Fibroblast of skin of back (primary cell): ENCODE measurements around the gene LRRFIP1.
"Not testable (repeated sequence)": the region's sequence is repeated elsewhere in the genome, so short reads cannot be mapped to it uniquely, and the experiment has no call there.

ENCODE experiments used
- DNase-seq: peaks from one replicate; pipeline ENCODE4 v3.0.0-alpha.2; 2013

The LRRFIP1 gene

GRCh38 chr2:237745250-237745613 lies 117.8 kb downstream of the LRRFIP1 start:
- DNase-seq: no peak

DNA sequence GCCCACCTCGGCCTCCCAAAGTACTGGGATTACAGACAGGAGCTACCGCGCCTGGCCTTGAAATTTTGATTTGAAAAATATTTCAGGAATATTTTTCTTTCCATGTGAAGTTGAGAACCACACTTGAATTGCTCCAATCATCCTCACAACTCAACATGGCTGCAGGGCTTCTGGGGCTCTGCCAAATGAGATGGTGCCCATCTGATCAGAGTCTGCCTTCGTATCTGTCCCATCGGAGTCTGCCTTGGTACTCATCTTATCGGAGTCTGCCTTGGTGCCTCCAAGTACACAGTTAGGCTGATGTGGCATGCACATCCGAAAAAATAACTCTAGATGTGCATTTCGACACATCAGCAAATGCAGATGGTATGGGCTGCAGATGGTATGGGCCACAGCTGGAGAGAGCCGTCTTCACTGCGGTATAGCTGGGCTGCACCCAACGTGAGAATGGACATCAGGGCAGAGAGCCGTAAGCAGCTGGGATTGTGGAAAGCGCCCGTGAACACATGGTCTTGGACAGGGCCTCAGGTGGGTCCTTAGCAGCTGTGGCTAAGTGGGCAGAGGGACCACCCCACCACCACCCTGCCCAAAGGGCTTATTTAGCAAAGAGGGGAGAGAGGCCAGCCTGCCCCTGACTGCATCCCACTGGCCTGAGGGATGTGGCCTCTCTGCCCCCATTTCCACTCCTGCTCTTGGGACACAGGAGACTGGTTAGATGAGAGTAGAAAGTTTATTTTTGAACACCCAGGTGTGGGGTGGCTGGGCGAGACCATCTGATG lies 119.1 kb downstream of the LRRFIP1 start:
- no peak for DNase-seq

- no peak for DNase-seq
Observed at GRCh38 chr2:237747189-237747588, 119.8 kb downstream of the LRRFIP1 start.

DNA sequence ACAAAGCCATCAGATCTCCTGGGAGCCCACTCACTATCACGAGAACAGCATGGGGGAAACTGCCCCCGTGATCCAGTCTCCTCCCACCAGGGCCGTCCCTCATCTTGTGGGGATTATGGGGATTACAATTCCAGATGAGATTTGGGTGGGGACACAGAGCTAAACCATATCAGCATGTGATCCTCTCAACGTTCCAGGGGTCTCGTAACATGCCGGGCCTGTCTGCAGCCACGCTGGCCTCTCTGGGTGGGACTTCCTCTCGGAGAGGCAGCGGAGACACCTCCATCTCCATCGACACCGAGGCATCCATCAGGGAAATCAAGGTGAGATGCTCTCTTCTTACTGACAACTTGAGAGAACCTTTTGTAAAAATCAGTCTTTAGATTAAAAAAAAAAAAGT lies 121.6 kb downstream of the LRRFIP1 start:
- no peak for DNase-seq

DNA sequence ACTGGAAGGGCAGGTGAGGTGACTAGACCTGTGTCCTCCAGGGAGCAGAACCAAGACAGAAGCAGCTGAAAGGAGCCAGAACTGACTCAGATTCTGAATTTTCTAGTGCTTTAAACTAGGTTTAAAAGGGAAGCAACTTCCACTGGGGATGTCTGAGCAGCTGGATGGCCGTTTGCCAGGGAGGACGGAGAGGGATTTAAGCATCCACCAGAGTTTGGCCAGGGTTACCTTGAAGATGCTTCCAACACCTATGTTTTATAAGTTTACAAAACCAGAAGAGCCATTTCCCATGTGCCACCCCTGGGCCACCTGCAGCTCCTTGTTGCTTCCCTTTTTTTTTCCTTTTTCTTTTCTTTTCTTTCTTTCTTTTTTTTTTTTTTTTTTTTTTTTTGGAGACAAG lies 122.6 kb downstream of the LRRFIP1 start:
- DNase-seq: no peak

GRCh38 chr2:237750441-237750840 lies 123.1 kb downstream of the LRRFIP1 start:
- DNase-seq: not testable (repeated sequence)

DNA sequence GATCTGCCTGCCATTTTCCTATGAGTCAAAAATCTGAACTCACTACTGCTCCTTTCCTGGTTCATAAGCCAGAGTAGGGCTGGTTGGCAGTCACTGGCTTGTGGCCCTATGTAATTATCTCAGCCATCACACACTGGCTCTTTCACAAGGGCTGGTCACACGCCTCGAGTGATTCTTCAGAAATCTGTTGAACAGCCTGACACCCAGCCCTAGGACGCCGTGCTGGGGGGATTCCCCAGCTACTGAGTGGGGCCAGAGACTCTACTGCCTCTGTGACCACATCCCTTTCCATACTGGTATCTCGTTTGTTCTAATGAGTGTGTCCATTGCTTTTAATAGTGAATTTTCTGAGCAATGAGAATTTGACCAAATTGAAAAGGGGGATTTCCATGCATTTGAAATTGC lies 125.4 kb downstream of the LRRFIP1 start:
- DNase-seq: no peak

DNA sequence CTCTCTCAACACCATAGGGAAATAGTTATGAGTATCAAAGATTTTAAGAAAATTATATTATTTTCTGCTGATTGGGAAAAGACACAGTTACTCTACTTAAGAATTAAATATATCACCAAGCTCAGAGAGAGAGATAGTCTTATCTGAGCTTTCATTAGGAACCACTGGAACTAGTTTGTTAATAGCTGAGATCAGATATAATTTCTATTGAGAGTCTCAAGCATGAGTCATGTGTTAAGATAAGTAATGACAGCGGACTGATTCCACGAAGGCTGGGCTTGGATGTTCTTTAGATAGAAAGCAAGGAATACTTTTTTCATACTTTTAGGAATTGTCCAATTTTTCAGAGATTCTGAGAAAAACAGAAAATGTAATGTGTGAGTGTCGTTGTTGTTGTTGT lies 126.8 kb downstream of the LRRFIP1 start:
- DNase-seq: peak; percentile 31

DNA sequence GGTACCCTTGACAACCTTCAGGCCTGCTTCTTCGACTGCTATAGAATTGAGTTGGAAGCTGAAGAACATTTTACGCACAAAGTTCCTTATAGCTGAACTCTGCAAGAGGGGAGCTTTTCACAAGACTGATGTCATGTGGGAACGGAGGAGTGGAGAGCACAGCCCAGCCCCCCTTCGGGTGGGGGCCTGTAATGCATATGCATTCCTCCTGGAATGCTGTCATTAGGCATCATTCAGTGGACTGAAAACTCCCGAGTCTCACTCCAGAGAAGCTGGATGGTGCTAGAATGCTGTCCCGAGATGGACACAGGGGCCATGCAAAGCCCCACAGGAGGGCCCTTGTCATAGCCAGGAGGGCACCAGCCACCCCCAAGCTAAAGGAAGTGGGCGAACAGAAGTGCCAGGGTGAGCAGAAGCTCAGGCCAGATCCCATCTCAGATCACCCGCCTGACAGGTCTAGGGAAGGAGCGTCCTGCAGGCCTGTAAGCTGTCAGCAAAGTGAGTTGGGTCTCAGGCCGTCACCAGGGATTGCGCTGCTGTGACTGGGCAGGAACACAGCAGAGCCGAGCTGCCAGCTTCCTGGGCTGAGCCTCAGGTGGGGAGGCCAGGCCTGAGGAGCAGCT lies 127.3 kb downstream of the LRRFIP1 start:
- DNase-seq: no peak

- no peak for DNase-seq
Observed at GRCh38 chr2:237757616-237758015, 130.2 kb downstream of the LRRFIP1 start.

DNA sequence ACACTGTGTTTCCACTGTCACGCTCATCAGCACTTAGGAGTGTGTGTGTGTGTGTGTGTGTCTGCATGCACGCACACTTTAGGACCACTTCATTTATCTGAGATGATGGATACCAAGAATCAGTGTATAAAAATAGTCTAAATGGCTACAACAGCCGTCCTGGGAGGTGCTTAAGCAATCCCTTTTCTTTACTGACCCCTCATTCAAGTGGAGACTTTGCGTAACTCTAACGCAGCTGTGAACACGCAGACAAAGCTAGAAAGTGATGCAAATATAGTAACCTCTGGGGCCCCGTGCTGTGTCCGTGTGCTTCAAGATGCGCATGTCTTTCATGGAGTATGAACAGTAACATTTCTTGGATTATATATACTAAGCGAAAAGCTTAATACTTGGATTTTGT lies 130.8 kb downstream of the LRRFIP1 start:
- DNase-seq: no peak

- DNase-seq: no peak
Observed at GRCh38 chr2:237759176-237759575, 131.8 kb downstream of the LRRFIP1 start.

DNA sequence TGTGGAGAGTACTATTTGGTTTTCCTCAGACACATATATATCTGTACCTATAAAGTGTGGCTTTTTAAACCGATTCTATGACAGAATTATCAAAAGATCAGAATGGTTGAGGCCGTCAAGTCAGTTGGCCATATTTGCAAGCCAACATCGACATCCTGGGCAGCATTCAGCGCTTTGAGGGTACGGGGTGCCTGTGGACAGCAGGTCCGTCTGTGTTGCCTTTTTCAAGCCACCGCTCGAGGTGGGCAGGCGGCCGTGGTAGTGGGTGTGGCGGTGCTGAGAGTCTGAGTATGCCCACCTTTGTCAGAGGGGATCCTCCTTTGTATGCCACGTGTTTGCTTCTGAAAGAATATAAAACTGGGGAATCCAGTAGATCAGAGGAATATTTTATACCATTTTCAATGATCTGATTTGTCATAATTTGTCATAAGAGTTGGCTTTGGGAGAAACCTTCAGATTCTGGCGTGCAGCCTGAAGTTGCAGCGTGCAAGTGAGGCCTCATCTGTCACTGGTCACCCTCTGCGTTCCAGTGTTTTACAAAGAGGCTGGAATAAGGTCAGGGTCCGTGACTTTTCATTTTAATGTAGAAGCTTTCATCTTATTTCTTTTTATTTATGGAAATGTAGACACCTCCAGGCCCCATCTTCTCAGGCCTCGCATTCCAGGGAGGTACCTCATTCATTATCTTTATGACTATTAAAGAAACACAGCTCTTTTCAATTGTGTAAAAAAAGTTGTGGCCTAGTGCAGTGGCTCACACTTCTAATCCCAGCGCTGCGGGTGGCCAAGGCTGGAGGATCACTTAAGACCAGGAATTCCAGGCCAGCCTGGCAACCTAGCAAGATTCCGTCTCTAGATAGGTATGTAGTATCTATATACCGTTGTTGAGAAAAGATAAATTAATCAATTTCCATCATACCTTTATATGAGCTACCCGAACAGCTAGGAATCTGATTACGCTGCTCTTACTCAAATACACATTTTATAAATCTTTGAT lies 133.4 kb downstream of the LRRFIP1 start:
- no peak for DNase-seq

- peak; percentile 36 for DNase-seq
Observed at GRCh38 chr2:237762291-237763182, 135.2 kb downstream of the LRRFIP1 start.

GRCh38 chr2:237763812-237764211 lies 136.4 kb downstream of the LRRFIP1 start:
- DNase-seq: no peak

DNA sequence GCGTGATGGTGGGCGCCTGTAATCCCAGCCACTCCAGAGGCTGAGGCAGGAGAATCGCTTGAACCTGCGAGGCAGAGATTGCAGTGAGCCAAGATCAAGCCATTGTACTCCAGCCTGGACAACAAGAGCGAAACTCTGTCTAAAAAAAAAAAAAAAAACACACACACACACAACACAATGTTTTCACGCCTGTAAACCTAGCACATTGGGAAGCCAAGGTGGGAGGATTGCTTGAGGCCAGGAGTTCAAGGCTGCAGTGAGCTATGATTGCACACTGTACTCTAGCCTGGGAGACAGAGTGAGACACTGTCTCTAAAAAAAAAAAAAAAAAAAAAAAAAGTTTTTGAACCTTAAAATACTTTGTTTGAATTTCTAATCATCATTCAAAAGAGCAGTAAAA lies 137.7 kb downstream of the LRRFIP1 start:
- DNase-seq: not testable (repeated sequence)

DNA sequence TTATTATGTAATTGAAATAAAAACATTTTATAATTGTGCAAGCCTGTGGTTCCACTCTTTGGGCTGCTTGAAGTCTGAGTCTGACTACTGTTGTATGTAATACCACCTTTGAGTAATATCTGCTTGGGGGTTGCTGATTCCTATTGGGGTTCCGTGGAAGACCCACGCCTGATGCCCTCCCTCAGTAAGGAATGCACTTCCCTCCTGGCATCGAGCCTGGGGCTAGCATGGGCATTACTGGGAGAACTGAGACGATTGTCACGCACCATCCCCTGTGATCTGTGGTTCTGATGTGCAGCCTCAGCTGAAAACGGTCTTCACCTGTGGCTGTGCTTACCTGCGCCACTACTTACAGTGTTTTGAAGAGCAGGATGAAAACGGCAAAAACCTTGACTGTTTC lies 138.5 kb downstream of the LRRFIP1 start:
- DNase-seq: no peak

GRCh38 chr2:237766340-237766739 lies 139.0 kb downstream of the LRRFIP1 start:
- peak; percentile 61 for DNase-seq

DNA sequence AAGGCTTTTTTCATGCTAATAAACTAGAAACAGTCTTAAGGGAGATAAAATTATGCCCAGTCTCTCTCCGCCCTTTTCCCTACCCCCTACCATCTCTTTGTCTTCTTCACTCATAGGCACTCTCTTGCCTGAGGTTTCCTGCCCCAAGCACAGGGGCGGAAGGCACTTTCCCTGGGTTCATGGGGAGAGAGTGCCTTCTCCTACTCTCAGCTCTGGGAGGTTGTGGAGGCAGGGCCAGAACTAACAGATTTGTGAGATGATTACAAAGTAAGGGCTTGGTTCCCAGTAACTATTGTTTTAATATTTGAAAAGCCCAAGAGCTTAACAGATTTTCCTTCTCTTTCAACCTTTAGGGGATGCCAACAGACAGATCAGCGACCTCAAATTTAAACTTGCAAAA lies 145.1 kb downstream of the LRRFIP1 start:
- DNase-seq: no peak

- no peak for DNase-seq
Observed at GRCh38 chr2:237773826-237774225, 146.4 kb downstream of the LRRFIP1 start.

DNA sequence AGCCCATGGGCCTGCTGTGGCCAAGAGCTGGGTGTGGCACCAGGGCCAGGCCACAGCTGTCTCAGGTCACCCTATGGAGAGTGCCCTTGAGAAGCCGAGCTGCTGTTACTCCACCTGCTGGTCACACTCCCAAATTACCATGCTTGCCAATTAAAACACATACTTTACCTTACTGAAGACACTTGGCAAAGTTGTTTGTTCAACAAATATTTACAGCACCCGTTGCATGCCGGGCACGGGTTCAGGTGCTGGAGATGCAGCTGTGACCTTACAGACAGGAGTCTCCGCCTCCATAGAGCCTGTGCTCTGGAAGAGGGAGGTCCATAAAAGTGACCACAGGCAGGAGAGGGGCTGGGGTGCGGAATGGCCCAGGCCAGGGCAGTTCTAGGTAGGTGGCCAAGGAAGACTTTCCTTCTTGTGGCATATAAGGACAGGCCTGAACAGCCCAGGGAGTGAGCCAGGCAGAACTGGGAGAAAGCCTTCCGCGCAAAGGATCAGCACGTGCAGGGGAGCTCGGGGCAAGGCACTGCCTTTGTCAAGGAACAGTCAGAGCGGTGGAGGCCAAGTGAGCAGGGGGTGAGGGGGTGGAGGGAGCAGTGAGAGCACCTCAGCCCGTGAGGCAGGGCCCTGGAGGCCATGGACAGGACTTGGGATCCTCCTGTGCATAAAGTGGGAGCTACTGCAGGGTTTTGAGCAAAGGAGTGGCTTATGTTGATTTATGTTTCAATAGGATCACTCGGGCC lies 147.6 kb downstream of the LRRFIP1 start:
- peak; percentile 53 for DNase-seq
